GM12874 (cell line): Measurements from ENCODE around the gene FBXO47.

ENCODE experiments used
- TF ChIP-seq, protein P1 (sequence below): IDR thresholded peaks from 2 replicates; pipeline ENCODE4 v1.5.1; 2011; ENCODE audit warnings: low read depth, mild to moderate bottlenecking, control low read depth, low read length, moderate library complexity; ENCODE audit not compliant: insufficient read depth

Gene FBXO47

DNA sequence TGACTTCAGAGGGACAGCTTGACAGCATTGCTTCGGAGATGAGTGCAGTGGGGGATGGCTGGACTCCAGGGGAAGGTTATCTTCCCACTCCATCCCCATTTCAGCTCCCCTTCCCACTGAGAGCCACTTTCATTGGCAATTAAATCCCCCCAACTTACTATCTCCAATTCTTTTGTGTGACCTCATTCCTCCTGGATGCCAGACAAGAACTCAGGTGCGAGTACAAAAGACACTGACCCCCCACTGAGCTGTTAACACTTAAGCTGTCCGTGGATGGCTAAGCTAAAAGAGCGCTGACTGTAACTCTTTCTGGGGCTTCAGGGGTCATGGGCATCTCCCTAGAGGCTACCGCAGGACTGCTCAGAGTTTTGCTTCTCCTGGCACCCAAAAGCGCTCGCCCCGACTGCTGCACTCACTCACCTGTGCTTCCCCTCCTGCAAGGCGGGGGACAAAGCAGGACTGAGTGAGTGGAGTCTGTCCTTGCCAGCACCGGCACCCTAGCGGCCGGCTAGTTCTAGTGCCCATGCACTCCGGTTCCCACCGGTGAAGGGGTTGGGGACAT is 44.8 kb upstream of the FBXO47 start:
- TF ChIP-seq, protein P1, sequence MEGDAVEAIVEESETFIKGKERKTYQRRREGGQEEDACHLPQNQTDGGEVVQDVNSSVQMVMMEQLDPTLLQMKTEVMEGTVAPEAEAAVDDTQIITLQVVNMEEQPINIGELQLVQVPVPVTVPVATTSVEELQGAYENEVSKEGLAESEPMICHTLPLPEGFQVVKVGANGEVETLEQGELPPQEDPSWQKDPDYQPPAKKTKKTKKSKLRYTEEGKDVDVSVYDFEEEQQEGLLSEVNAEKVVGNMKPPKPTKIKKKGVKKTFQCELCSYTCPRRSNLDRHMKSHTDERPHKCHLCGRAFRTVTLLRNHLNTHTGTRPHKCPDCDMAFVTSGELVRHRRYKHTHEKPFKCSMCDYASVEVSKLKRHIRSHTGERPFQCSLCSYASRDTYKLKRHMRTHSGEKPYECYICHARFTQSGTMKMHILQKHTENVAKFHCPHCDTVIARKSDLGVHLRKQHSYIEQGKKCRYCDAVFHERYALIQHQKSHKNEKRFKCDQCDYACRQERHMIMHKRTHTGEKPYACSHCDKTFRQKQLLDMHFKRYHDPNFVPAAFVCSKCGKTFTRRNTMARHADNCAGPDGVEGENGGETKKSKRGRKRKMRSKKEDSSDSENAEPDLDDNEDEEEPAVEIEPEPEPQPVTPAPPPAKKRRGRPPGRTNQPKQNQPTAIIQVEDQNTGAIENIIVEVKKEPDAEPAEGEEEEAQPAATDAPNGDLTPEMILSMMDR: no peak

GRCh38 chr17:39009581-39010001 is 42.4 kb upstream of the FBXO47 start:
- TF ChIP-seq, protein P1: no peak

DNA sequence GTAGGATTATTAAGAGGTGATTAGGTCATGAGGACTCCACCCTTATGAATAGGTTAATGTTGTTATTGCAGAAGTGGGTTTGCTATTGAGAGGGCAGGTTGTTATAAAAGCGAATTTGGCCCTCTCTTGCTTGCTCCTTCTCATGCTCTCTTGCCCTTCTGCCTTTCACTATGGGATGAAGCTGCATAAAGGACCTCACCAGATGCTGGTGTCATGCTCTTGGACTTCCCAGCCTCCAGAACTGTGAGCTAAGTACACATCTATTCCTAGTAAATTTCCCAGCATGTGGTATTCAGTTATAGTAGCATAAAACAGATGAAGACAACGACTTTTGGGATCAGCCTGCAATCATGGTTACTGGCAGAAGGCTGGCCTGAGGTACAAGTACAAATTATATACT is 41.4 kb upstream of the FBXO47 start:
- TF ChIP-seq, protein P1: no peak

DNA sequence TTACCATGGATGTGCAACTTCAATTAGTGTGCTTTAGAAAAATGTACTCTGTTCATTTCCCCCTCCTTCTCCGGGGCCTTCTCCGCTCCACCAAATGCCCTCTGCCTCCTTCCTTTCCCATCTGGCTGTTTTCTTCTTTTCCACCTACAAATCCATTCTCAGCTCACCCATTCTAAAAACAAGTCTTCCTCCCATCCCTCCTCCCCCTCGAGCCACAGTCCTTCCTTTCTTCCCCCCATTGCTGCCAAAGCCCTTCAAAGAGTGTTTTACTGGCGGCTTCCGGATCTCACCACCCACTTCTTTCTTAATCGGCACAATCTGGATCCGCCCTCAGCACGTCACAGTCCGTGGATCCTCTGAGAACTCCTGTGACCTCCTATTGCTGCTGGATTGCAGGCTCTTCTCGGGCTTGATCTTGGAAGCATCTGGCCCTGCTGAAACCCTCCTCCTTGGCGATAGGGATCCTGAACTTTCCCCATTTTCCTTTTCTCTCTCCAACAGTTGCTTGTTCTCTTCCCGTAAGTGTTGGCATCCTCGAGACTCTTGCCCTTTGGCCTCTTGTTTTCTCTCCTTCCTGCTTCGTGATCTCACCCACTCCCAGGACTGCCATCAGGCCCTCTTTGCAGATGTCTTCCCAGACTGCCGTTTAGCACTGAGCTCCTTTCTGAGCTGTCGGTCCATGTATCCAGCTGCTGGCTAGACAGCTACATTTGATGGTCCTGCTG is 36.0 kb upstream of the FBXO47 start:
- TF ChIP-seq, protein P1: no peak

- TF ChIP-seq, protein P1: no peak
Observed at GRCh38 chr17:39001703-39002637, 34.8 kb upstream of the FBXO47 start.

GRCh38 chr17:39000021-39000601 is 32.9 kb upstream of the FBXO47 start:
- TF ChIP-seq, protein P1: no peak
